Measurements from ENCODE around the gene GNB1.
"Not testable (repeated sequence)": the region's sequence is repeated elsewhere in the genome, so short reads cannot be mapped to it uniquely, and the experiment has no call there.

The GNB1 gene

DNA sequence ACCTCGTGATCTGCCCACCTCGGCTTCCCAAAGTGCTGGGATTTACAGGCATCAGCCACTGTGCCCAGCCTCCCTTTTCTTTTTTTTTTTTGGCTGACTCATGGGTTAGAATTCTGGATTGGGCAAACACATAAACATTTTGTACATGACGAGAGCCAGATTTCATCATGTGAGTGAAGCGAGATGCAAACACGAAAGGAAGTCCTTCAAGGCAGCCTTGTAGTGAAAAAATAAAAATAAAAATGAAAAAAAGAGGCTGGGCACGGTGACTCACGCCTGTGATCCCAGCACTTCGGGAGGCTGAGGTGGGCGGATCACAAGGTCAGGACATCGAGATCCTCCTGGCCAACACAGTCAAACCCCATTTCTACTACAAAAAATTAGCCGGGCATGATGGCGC is 149.9 kb downstream of the GNB1 start:
- DNase-seq (ENCODE audit: low read depth) = not testable (repeated sequence)

DNA sequence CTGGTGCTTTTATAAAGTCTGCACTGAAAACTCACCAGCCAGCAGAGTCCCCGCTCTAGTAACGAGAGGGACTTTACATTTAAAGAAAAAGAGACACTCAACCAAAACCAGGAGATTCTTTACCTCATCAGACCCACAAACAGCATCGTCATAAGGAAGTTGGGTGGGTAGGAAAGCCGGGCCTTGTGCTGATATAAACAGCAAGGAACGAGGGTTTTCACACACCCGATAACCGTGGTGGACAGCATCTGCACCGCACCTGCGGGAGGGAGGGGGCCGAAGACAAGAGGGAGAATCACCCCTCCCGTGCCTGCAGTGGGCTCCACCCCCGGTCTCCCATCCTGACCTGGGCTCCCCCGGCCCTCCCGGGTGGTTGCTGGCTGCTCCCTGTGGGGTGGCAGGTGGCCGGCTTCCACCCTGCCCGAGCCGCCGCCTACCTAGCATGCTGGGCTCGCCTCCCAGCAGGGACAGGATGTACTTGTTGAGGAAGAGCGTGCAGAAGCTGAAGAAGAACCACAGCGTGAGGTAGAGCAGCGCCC is 152.0 kb downstream of the GNB1 start:
- DNase-seq (ENCODE audit: low read depth) = not testable (repeated sequence)

DNA sequence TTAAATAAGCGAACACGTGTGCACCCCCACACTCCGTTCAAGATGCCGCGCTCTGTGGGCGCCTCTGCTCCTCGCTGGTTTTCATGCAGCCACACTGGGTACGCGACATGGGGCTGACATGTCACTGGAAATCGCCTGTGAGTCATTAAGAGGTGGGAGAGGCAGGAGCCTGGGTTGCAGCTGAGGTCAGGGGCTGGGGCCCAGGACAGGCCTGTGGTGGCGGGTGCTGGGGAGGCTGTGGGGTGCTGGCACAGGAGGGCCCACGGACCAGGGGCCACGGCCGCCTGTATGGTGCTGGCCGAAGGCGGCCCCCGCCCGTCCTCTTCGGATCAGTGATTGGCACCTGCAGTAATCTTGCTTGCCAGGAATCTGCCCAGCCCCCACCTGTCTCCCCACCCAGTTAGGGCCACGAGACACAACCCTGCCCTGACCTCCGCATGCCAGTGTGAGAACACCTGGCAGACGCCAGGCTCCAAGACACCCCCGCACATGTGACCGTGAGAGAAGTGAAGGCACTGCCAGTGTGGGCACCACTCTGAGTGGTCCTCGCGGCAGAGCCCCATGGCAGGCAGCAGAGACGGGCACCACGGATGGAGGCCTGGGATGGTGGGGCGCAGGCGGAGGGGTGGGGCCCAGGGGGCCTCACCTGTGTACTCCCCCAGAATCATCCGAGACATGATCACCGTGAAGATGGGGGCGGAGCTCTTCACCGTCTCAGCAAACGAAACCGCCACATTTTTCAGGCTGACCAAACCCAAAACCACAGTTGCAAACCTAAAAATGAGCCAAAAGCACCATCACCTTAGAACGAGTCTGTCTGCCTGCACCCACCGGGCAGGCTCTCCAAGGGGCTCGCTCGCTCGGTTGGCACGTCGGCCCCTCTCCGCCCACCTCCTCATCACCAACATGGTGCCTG is 153.0 kb downstream of the GNB1 start:
- not testable (repeated sequence) for DNase-seq (ENCODE audit: low read depth)
